HL-60 (cell line): ENCODE results near the gene SUN5.
"Not testable (repeated sequence)": the region's sequence is repeated elsewhere in the genome, so short reads cannot be mapped to it uniquely, and the experiment has no call there.

Experiments used
- DNase-seq, 2 experiments: peaks; one replicate each; pipeline ENCODE4 v3.0.0-alpha.2; 2010 to 2020; ENCODE audit warnings: low read depth in 1 of 2, low spot score in 1 of 2
- H3K27ac ChIP-seq: fragments of 250-450 bp; sonication (Bioruptor Pico); replicated peaks from 2 replicates; pipeline ENCODE4 v1.5.1; 2020; ENCODE audit warnings: mild to moderate bottlenecking, moderate library complexity
- H3K27me3 ChIP-seq: fragments of 250-450 bp; sonication (Bioruptor Pico); 2 replicates; pipeline ENCODE4 v1.5.1; 2021; ENCODE audit warnings: mild to moderate bottlenecking, moderate library complexity; ENCODE audit not compliant: insufficient read depth, poor library complexity, severe bottlenecking
- H3K4me3 ChIP-seq: replicated peaks from 2 replicates; pipeline ENCODE4 v1.5.1; 2011; ENCODE audit warnings: mild to moderate bottlenecking, control low read depth, low read length; ENCODE audit not compliant: insufficient read depth
- GABPA ChIP-seq: IDR thresholded peaks from 2 replicates; pipeline ENCODE4 v1.6.1; 2012; ENCODE audit warnings: low read depth
- POLR2AphosphoS5 ChIP-seq: IDR thresholded peaks from 2 replicates; pipeline ENCODE4 v1.6.1; 2012; ENCODE audit warnings: low read depth
- REST ChIP-seq: IDR thresholded peaks from 2 replicates; pipeline ENCODE4 v1.6.1; 2012; ENCODE audit warnings: low read depth; ENCODE audit not compliant: insufficient replicate concordance
- SPI1 ChIP-seq: IDR thresholded peaks from 2 replicates; pipeline ENCODE4 v1.6.1; 2012; ENCODE audit warnings: low read depth, mild to moderate bottlenecking, borderline replicate concordance
- TF ChIP-seq, protein P1 (sequence below): IDR thresholded peaks from one replicate; pipeline ENCODE4 v1.5.1; 2011; ENCODE audit warnings: low read length, control low read depth, inconsistent platforms; ENCODE audit not compliant: insufficient read depth

The SUN5 gene

DNA sequence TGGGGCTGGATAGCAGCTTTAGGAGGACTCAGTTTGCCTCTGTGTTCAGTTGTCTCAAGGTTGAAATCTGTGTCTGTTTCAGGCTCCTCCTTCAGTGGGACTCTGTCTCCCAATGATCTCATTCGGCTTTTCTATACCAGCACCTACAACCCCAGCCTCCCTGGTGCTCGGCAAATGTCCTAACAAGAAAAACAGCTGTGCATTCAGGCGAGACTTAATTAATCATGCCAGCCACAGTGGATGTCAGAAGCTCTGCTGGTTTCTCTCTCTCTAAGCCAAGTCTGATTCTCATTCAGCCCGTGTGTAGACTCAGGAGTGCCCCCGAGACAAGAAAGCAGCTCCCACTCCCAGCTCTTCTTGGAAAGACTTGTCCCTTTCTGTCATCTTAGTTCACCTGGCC, 46.8 kb downstream of the SUN5 start:
- no peak for DNase-seq
- Histone ChIP-seq H3K27ac (no peak overlapping the region), H3K27me3 (no peaks in the 10 kb centered on the region), H3K4me3 (no peak overlapping the region)
- TF ChIP-seq POLR2AphosphoS5 (no peak), SPI1 (no peak), GABPA (no peak), REST (no peak)
- TF ChIP-seq, protein P1, sequence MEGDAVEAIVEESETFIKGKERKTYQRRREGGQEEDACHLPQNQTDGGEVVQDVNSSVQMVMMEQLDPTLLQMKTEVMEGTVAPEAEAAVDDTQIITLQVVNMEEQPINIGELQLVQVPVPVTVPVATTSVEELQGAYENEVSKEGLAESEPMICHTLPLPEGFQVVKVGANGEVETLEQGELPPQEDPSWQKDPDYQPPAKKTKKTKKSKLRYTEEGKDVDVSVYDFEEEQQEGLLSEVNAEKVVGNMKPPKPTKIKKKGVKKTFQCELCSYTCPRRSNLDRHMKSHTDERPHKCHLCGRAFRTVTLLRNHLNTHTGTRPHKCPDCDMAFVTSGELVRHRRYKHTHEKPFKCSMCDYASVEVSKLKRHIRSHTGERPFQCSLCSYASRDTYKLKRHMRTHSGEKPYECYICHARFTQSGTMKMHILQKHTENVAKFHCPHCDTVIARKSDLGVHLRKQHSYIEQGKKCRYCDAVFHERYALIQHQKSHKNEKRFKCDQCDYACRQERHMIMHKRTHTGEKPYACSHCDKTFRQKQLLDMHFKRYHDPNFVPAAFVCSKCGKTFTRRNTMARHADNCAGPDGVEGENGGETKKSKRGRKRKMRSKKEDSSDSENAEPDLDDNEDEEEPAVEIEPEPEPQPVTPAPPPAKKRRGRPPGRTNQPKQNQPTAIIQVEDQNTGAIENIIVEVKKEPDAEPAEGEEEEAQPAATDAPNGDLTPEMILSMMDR: no peak

- not testable (repeated sequence) for H3K27me3 ChIP-seq, H3K27ac ChIP-seq, DNase-seq, H3K4me3 ChIP-seq
Observed at GRCh38 chr20:32950539-32950938, 53.7 kb downstream of the SUN5 start.

DNA sequence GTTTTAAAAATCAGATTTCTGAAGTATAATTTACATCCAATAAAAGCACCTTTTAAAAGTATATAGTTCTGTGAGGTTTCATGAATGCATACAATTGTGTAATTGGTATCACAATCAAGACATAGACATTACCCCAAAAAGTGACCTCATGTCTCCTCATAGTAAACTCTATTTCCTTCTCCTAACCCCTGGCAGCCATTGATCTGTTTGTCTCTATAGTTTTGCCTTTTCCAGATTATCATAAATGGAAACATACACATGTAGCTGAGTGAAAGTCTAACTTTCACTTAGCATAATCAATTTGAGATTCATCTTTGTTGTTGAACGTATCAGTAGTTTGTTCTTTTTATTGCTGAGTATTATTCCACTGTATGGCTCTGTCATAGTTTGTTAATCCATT, 57.6 kb downstream of the SUN5 start:
- H3K27me3 ChIP-seq: no peaks in the 10 kb centered on the region
- DNase-seq: no peak
- H3K27ac ChIP-seq: no peak overlapping the region
- no peak for TF ChIP-seq REST
- no peak for TF ChIP-seq GABPA
- no peak for TF ChIP-seq SPI1
- no peak for TF ChIP-seq POLR2AphosphoS5
- TF ChIP-seq, protein P1: no peak
- no peak overlapping the region for H3K4me3 ChIP-seq

- Histone ChIP-seq H3K27ac (no peak overlapping the region), H3K4me3 (no peak overlapping the region), H3K27me3 (no peaks in the 10 kb centered on the region)
- no peak for TF ChIP-seq POLR2AphosphoS5
- TF ChIP-seq, protein P1: peak; percentile 41
- DNase-seq: peak in 1 of 2 experiments; percentile 30
Observed at GRCh38 chr20:32945710-32946221, 58.5 kb downstream of the SUN5 start.
